ENCODE measurements around the gene ARAF.

GRCh38 chrX:47587906-47588735 is 27.1 kb downstream of the ARAF start:
- TF ChIP-seq CTCF (IDR thresholded peaks at IDR 0.05; ENCODE audit: poor library complexity, severe bottlenecking) (no peak), EP300 (conservative IDR thresholded peaks at IDR 0.05; ENCODE audit: poor library complexity, severe bottlenecking) (no peak), REST (IDR thresholded peaks at IDR 0.05; ENCODE audit: borderline replicate concordance) (no peak), POLR2AphosphoS5 (IDR thresholded peaks at IDR 0.05) (no peak), TAF1 (IDR thresholded peaks at IDR 0.05; ENCODE audit: low read depth) (no peak), RAD21 (conservative IDR thresholded peaks at IDR 0.05) (no peak), EZH2 (IDR thresholded peaks at IDR 0.05; ENCODE audit: borderline replicate concordance, insufficient read depth, low read length, poor library complexity, severe bottlenecking) (no peak), SMC3 (conservative IDR thresholded peaks at IDR 0.05; ENCODE audit: poor library complexity) (no peak)

Data from neural cell (in vitro differentiated cells).